ENCODE data around the gene KRT27. TPM values are rescaled to one million over a fixed set of nuclear protein-coding genes. Genes with fewer than 3 reads are reported as not detected.

Gene KRT27
- total RNA-seq, 1 experiment from 2014 or later = 6.9 TPM

Other genes with a start within 250 kb of the KRT27 start
- gene CCR7, start 217.1 kb downstream of the KRT27 start, total RNA-seq (2014; rRNA removed; shearing (Covaris generic)) = not detected in 2 replicates
- gene SMARCE1, start 134.7 kb downstream of the KRT27 start, total RNA-seq (2014; rRNA removed; shearing (Covaris generic)) = 84.5 and 85.2 TPM in 2 replicates
- gene KRT222, start 117.4 kb downstream of the KRT27 start, total RNA-seq (2014; rRNA removed; shearing (Covaris generic)) = 0.45 and 0.95 TPM in 2 replicates
- not detected in 2 replicates for gene KRT24, start 78.8 kb downstream of the KRT27 start, total RNA-seq (2014; rRNA removed; shearing (Covaris generic))
- gene KRT25, start 27.2 kb downstream of the KRT27 start, total RNA-seq (2014; rRNA removed; shearing (Covaris generic)) = 0.05 and 0.27 TPM in 2 replicates
- not detected in 2 replicates for gene KRT26, start 10.3 kb downstream of the KRT27 start, total RNA-seq (2014; rRNA removed; shearing (Covaris generic))
- gene KRT28, start 17.4 kb upstream of the KRT27 start, total RNA-seq (2014; rRNA removed; shearing (Covaris generic)) = not detected in 2 replicates
- gene KRT10, start 40.1 kb upstream of the KRT27 start, total RNA-seq (2014; rRNA removed; shearing (Covaris generic)) = 8.1 and 15.9 TPM in 2 replicates
- 0.59 and 0.82 TPM in 2 replicates for gene KRT12, start 84.7 kb upstream of the KRT27 start, total RNA-seq (2014; rRNA removed; shearing (Covaris generic))
- not detected in 2 replicates for gene KRT20, start 102.7 kb upstream of the KRT27 start, total RNA-seq (2014; rRNA removed; shearing (Covaris generic))
- gene KRT23, start 155.1 kb upstream of the KRT27 start, total RNA-seq (2014; rRNA removed; shearing (Covaris generic)) = not detected in 2 replicates
- not detected in 2 replicates for gene KRT39, start 184.4 kb upstream of the KRT27 start, total RNA-seq (2014; rRNA removed; shearing (Covaris generic))
- gene KRT40, start 201.8 kb upstream of the KRT27 start, total RNA-seq (2014; rRNA removed; shearing (Covaris generic)) = not detected in 2 replicates
- not detected in 2 replicates for gene KRTAP3-3, start 211.6 kb upstream of the KRT27 start, total RNA-seq (2014; rRNA removed; shearing (Covaris generic))
- gene KRTAP3-2, start 217.4 kb upstream of the KRT27 start, total RNA-seq (2014; rRNA removed; shearing (Covaris generic)) = not detected in 2 replicates
- gene KRTAP3-1, start 226.6 kb upstream of the KRT27 start, total RNA-seq (2014; rRNA removed; shearing (Covaris generic)) = not detected in 2 replicates
- not detected in 2 replicates for gene KRTAP1-5, start 244.7 kb upstream of the KRT27 start, total RNA-seq (2014; rRNA removed; shearing (Covaris generic))
- gene KRTAP1-4, start 247.6 kb upstream of the KRT27 start, total RNA-seq (2014; rRNA removed; shearing (Covaris generic)) = not detected in 2 replicates